GM23338 (cell line): ENCODE data around the gene PLSCR2.

Experiments
- CREB1 ChIP-seq: fragments of 250-450 bp; sonication (Bioruptor Pico); IDR thresholded peaks from 2 replicates; pipeline ENCODE4 v1.5.0; 2020; ENCODE audit warnings: low read depth, mild to moderate bottlenecking, moderate library complexity
- EZH2 ChIP-seq: fragments of 200-600 bp; sonication (generic); IDR thresholded peaks from one replicate; pipeline ENCODE4 v1.8.0; 2017; ENCODE audit warnings: antibody characterized with exemption, mild to moderate bottlenecking, low read depth; ENCODE audit not compliant: unreplicated experiment
- EZH2phosphoT487 ChIP-seq: fragments of 200-600 bp; sonication (generic); IDR thresholded peaks from one replicate; pipeline ENCODE4 v1.8.1; 2018; ENCODE audit warnings: antibody characterized with exemption; ENCODE audit not compliant: unreplicated experiment
- NANOG ChIP-seq: IDR thresholded peaks from 2 replicates; pipeline ENCODE4 v1.6.1; 2016; ENCODE audit warnings: antibody characterized with exemption, borderline replicate concordance
- POLR2AphosphoS5 ChIP-seq: IDR thresholded peaks from 2 replicates; pipeline ENCODE4 v1.6.1; 2016; ENCODE audit warnings: antibody characterized with exemption, low read depth
- ZNF114 ChIP-seq: fragments of 250-450 bp; sonication (Bioruptor Pico); IDR thresholded peaks from 2 replicates; pipeline ENCODE4 v1.5.0; 2020; ENCODE audit warnings: mild to moderate bottlenecking, moderate library complexity
- ZNF462 ChIP-seq: fragments of 250-450 bp; sonication (Bioruptor Pico); IDR thresholded peaks from 2 replicates; pipeline ENCODE4 v1.5.0; 2020; ENCODE audit warnings: mild to moderate bottlenecking, moderate library complexity
- TF ChIP-seq, protein P1 (sequence below), 2 experiments: fragments of 200-600 bp in 1 of 2; sonication (generic) in 1 of 2; conservative IDR thresholded peaks; 2 replicates each; pipeline versions ENCODE4 v1.5.1 to v1.6.1; 2016 to 2017; ENCODE audit warnings: antibody characterized with exemption in 2 of 2, low read depth in 2 of 2, mild to moderate bottlenecking in 2 of 2, moderate library complexity in 1 of 2
- TF ChIP-seq, protein P2 (sequence below): IDR thresholded peaks from one replicate; pipeline ENCODE4 v1.6.1; 2018; ENCODE audit warnings: antibody characterized with exemption; ENCODE audit not compliant: unreplicated experiment

DNA sequence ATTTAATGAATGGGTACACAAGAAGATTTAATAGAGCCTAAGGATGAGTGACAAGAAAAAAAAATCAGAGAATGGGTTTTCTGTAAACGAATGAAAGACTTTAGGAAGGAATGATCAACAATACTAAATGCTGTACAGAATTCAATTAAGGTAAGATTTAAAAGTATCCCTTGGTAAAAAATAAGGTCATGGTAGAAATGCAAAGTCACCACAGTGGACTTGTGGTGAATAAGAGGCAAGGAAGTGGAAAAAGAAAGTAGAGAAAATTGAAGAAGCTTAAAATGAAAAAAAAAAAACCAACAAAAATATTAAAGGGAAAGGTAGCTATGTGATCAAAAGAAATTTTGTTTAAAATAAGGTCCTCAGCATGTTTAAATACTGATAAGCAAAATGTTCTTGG, 82.4 kb downstream of the PLSCR2 start:
- TF ChIP-seq, protein P1, sequence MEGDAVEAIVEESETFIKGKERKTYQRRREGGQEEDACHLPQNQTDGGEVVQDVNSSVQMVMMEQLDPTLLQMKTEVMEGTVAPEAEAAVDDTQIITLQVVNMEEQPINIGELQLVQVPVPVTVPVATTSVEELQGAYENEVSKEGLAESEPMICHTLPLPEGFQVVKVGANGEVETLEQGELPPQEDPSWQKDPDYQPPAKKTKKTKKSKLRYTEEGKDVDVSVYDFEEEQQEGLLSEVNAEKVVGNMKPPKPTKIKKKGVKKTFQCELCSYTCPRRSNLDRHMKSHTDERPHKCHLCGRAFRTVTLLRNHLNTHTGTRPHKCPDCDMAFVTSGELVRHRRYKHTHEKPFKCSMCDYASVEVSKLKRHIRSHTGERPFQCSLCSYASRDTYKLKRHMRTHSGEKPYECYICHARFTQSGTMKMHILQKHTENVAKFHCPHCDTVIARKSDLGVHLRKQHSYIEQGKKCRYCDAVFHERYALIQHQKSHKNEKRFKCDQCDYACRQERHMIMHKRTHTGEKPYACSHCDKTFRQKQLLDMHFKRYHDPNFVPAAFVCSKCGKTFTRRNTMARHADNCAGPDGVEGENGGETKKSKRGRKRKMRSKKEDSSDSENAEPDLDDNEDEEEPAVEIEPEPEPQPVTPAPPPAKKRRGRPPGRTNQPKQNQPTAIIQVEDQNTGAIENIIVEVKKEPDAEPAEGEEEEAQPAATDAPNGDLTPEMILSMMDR (conservative IDR thresholded peaks at IDR 0.05; ENCODE audit: low read depth in 2 of 2) = no peak
- TF ChIP-seq, protein P2, sequence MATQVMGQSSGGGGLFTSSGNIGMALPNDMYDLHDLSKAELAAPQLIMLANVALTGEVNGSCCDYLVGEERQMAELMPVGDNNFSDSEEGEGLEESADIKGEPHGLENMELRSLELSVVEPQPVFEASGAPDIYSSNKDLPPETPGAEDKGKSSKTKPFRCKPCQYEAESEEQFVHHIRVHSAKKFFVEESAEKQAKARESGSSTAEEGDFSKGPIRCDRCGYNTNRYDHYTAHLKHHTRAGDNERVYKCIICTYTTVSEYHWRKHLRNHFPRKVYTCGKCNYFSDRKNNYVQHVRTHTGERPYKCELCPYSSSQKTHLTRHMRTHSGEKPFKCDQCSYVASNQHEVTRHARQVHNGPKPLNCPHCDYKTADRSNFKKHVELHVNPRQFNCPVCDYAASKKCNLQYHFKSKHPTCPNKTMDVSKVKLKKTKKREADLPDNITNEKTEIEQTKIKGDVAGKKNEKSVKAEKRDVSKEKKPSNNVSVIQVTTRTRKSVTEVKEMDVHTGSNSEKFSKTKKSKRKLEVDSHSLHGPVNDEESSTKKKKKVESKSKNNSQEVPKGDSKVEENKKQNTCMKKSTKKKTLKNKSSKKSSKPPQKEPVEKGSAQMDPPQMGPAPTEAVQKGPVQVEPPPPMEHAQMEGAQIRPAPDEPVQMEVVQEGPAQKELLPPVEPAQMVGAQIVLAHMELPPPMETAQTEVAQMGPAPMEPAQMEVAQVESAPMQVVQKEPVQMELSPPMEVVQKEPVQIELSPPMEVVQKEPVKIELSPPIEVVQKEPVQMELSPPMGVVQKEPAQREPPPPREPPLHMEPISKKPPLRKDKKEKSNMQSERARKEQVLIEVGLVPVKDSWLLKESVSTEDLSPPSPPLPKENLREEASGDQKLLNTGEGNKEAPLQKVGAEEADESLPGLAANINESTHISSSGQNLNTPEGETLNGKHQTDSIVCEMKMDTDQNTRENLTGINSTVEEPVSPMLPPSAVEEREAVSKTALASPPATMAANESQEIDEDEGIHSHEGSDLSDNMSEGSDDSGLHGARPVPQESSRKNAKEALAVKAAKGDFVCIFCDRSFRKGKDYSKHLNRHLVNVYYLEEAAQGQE = no peak
- TF ChIP-seq POLR2AphosphoS5 (no peak), EZH2 (no peak), NANOG (no peak), EZH2phosphoT487 (no peak), ZNF462 (CRISPR knock-in tag) (no peak), CREB1 (no peak), ZNF114 (no peak)
